ENCODE results near the gene MGAT5B. TPM values are rescaled to one million over a fixed set of nuclear protein-coding genes. Genes with fewer than 3 reads are reported as not detected.

MGAT5B gene
- total RNA-seq, 1 donor from 2014 or later: 0.40 TPM

DNA sequence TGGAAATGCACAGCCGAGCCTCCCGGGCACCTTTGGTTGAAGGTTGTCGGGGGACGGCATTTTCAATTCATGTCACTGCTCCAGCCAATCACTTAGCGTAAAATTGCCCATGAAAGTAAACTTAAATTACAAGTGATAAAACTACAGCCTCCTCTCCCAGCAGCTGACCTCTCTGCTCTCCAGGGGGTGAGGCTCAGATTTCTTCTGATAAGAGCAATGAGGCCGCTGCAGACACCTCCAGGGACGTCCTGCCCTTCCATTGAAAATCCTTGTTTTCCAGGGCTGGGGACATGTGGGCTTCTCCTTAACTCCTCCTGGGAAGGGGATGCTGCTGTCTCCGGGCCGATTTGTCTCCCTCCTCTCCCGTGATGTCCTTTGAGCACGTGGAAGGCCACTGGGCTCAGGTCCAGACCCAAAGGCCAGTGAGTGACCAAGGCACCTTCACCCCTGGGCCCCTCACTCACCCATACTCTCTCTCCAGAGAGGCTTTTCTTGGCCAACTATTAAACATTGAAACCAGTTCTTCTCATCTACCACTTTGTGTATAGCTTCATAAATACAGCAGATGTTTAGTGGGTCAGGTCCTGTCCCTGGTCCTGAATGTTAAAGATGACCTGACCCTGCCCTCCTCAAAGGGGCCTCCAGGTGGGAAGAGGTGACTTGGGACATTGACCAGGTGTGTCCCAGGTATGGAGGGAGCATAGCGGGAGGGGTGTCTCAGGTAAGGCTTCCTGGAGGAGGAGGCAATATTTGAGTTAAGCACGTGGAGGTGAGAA, 52.3 kb downstream of the MGAT5B start:
- no peaks in the 10 kb centered on the region for H3K9me3 Mint-ChIP-seq (ENCODE audit: unreplicated experiment)
- no peak overlapping the region for H3K27ac Mint-ChIP-seq (ENCODE audit: unreplicated experiment)
- DNase-seq (ENCODE audit: extremely low spot score, unreplicated experiment): no peak
- no peak overlapping the region for H3K4me3 Mint-ChIP-seq (ENCODE audit: unreplicated experiment)
- no peaks in the 10 kb centered on the region for H3K4me1 Mint-ChIP-seq (ENCODE audit: unreplicated experiment)
- peaks cover 30% of the 10 kb centered on the region for H3K27me3 Mint-ChIP-seq (ENCODE audit: unreplicated experiment)
- TF ChIP-seq, protein P1, sequence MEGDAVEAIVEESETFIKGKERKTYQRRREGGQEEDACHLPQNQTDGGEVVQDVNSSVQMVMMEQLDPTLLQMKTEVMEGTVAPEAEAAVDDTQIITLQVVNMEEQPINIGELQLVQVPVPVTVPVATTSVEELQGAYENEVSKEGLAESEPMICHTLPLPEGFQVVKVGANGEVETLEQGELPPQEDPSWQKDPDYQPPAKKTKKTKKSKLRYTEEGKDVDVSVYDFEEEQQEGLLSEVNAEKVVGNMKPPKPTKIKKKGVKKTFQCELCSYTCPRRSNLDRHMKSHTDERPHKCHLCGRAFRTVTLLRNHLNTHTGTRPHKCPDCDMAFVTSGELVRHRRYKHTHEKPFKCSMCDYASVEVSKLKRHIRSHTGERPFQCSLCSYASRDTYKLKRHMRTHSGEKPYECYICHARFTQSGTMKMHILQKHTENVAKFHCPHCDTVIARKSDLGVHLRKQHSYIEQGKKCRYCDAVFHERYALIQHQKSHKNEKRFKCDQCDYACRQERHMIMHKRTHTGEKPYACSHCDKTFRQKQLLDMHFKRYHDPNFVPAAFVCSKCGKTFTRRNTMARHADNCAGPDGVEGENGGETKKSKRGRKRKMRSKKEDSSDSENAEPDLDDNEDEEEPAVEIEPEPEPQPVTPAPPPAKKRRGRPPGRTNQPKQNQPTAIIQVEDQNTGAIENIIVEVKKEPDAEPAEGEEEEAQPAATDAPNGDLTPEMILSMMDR (IDR thresholded peaks at IDR 0.05): no peak
- H3K36me3 Mint-ChIP-seq (ENCODE audit: unreplicated experiment): no peaks in the 10 kb centered on the region

DNA sequence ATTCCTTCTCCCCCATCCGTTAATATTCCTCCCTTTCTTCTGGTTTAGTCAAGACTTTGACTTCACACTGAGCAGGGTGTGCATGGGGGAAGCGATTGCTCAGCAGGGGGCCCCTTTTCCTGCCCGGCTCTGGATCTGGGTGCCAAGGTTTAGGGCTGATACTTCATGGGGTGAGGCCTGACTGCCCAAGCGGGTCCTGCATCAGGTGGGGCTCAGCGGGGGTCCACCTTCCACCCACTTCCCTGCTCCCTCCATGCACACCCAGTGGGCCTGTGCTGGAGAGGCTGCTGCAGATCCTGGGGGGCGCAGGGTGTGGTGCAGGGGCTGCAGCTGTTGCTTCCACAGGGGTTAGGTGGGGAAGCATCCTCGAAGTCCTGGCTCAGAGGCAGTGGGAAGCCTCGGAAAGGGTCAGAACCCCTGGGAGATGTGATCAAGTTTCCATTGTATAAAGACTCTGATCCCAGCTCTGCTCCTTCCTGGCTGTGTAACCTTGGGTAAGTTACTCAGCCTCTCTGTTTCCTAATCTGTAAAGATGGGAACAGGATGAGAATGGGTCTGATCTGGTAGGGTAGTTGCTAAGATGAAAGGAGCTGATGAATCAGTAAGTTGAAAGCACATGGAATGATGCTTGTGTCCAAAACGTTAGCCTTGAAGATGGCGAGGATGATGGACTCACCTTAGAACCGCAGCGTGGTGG, 53.3 kb downstream of the MGAT5B start:
- H3K27me3 Mint-ChIP-seq (ENCODE audit: unreplicated experiment): peaks cover 28% of the 10 kb centered on the region
- no peaks in the 10 kb centered on the region for H3K4me1 Mint-ChIP-seq (ENCODE audit: unreplicated experiment)
- DNase-seq (ENCODE audit: extremely low spot score, unreplicated experiment): no peak
- H3K27ac Mint-ChIP-seq (ENCODE audit: unreplicated experiment): no peak overlapping the region
- TF ChIP-seq, protein P1 (IDR thresholded peaks at IDR 0.05): no peak
- H3K36me3 Mint-ChIP-seq (ENCODE audit: unreplicated experiment): no peaks in the 10 kb centered on the region
- H3K4me3 Mint-ChIP-seq (ENCODE audit: unreplicated experiment): no peak overlapping the region
- H3K9me3 Mint-ChIP-seq (ENCODE audit: unreplicated experiment): no peaks in the 10 kb centered on the region

DNA sequence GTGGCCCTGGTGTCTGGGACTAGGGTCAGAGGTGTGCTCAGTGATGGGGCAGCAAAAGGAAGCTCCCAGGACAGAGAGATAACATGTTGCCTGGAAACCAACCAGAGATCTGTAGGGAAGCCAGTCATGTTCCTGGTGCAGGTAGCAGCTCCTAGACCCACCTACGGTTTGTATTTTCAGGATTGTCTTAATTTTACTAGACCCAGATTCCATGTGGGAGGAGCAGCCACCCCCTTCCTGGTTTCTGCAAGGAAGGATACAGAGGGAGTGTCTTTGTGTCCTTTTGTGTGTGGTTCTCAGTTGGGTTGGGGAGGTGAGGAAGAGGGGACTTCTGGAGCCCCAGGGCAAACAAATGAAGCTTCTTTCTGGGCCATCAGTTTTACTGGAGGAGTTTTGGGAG, 53.9 kb downstream of the MGAT5B start:
- no peak overlapping the region for H3K4me3 Mint-ChIP-seq (ENCODE audit: unreplicated experiment)
- TF ChIP-seq, protein P1 (IDR thresholded peaks at IDR 0.05): no peak

GRCh38 chr17:76922967-76923366, 54.8 kb downstream of the MGAT5B start:
- peaks cover 26% of the 10 kb centered on the region for H3K27me3 Mint-ChIP-seq (ENCODE audit: unreplicated experiment)

More for the DNA sequence above, 53.9 kb downstream of the MGAT5B start:
- Mint-ChIP-seq H3K4me1 (ENCODE audit: unreplicated experiment) (no peaks in the 10 kb centered on the region), H3K27me3 (ENCODE audit: unreplicated experiment) (peaks cover 26% of the 10 kb centered on the region), H3K36me3 (ENCODE audit: unreplicated experiment) (no peaks in the 10 kb centered on the region), H3K27ac (ENCODE audit: unreplicated experiment) (no peak overlapping the region), H3K9me3 (ENCODE audit: unreplicated experiment) (no peaks in the 10 kb centered on the region)
- DNase-seq (ENCODE audit: extremely low spot score, unreplicated experiment): no peak

More at GRCh38 chr17:76922967-76923366, 54.8 kb downstream of the MGAT5B start:
- Mint-ChIP-seq H3K9me3 (ENCODE audit: unreplicated experiment) (no peaks in the 10 kb centered on the region), H3K27ac (ENCODE audit: unreplicated experiment) (no peak overlapping the region), H3K4me1 (ENCODE audit: unreplicated experiment) (no peaks in the 10 kb centered on the region), H3K4me3 (ENCODE audit: unreplicated experiment) (no peak overlapping the region), H3K36me3 (ENCODE audit: unreplicated experiment) (no peaks in the 10 kb centered on the region)
- TF ChIP-seq, protein P1 (IDR thresholded peaks at IDR 0.05): no peak
- no peak for DNase-seq (ENCODE audit: extremely low spot score, unreplicated experiment)

Measured in osteocyte (in vitro differentiated cells).